ENCODE results near the gene ATP5PB.

ATP5PB gene, protein sequence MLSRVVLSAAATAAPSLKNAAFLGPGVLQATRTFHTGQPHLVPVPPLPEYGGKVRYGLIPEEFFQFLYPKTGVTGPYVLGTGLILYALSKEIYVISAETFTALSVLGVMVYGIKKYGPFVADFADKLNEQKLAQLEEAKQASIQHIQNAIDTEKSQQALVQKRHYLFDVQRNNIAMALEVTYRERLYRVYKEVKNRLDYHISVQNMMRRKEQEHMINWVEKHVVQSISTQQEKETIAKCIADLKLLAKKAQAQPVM

DNA sequence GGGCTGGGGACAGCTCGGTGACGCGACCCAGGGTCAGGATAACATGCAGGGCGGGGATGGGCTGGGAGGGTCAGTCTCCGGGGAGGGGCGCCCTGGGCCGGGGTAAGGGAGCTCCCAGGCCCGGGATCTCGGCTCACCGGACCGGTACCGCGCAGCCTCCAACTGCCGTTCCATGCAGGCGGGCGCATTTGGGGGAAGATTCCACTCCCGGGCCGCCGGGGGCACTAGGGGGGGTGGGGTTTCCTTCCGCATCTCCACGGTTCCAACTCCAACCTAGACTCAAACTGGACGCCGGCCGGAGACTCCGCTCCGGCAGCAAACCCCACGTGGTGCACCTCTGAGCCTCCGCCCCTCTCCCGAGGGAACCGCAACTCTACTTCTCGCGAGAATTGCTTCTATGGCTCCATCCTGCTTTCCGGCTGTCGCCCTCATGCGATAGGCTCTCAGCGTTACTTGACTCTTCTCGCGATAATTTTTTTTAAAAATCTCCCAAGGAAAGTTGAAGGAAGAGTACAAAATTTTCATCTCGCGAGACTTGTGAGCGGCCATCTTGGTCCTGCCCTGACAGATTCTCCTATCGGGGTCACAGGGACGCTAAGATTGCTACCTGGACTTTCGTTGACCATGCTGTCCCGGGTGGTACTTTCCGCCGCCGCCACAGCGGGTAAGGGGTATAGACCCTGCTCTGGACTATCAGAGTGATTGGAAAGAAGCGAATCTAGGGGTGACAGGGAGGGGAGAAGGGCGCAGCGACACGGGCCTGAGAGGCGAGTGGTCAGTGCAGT lies at the start of gene ATP5PB, which contains the start of gene WDR77:
Gene ATP5PB (plus strand): TSS at position 547 of the 785 bp plus-strand sequence. CDS start 78 bp downstream, at position 625.
Gene WDR77 (minus strand): TSS at position 339 of the 785 bp plus-strand sequence. CDS start 87 bp downstream, at position 252.
- peak; percentile 97 for DNase-seq

DNA sequence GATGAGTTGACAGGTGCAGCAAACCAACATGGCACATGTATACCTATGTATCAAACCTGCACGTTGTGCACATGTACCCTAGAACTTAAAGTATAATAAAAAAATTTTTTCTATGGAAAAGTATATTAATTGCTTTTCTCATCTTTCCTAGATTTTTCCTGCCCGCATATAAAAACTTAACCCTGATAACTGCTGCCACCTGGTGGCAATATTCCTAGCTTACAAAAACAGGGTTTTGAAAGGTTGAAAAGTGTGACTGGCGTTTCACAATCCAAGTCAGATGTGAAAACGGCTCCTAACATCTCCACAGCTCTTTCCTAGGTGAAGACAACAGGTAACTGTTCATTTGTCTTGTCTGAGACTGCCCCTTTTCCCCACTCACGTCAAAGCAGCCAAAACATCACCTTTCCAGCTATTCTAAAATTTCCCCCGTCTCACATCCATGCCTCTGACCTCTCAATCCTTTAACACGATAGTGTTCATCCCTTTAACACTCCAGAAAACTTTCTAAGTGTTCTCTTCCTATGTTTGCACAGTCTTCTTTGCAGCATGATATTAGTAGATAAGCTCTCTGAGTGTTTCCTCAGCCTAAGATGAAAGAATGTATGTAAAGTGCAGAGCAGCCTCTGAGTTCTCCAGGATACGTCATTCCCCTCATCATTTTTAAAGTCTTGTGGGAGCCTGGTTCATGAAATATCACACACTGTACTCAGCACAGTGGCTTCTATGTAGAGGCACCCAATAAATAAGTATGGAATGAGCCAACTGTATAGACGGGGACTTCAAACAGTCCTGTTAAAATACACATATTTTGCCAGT lies 49.3 kb upstream of the ATP5PB start:
- no peak for DNase-seq

DNA sequence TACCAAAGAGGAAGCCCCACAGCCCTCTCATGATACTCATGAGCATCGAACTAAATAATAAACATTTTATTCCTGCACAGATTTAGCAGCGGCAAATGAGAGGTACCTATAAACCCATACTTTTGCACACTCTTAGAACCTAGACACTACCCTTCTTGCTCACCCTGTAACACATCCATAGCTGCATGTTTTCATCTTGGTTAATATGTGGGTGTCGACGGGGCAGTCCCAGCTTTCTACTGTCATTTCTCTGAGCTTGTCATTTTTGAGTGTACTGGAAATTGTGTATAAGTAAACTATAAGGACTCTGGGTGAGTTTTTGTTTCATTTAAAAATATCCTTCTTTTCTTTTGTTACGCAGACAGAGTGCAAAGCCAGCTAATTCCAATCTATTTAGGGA lies 47.2 kb upstream of the ATP5PB start:
- DNase-seq = no peak

- DNase-seq = no peak
Measured at GRCh38 chr1:111404588-111404987, 44.7 kb upstream of the ATP5PB start.

- no peak for DNase-seq
Measured at GRCh38 chr1:111406321-111406768, 42.9 kb upstream of the ATP5PB start.

DNA sequence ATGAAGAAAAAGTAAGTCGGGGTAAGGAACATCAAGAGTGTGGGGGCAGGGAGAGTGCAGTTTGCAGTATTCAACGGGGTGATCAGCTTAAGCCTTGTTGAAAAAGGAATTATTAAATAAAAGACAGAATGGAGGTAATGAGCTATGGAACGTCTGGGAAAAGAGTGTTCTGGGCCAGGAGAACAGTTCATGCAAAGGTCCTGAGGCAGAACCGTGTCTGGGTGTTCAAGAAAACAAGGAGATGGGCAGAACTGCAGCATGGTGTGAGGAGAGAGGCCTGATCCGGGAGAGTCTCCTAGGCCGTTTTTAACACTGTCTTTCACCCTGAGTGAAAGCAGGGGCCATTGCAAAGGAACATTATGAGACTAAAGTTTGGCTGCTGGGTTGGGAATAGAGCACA lies 42.0 kb upstream of the ATP5PB start:
- no peak for DNase-seq

- no peak for DNase-seq
Measured at GRCh38 chr1:111412839-111413238, 36.4 kb upstream of the ATP5PB start.

- DNase-seq = no peak
Measured at GRCh38 chr1:111414756-111415155, 34.5 kb upstream of the ATP5PB start.

GRCh38 chr1:111415461-111415860 lies 33.8 kb upstream of the ATP5PB start:
- no peak for DNase-seq

- DNase-seq = no peak
Measured at GRCh38 chr1:111417755-111418154, 31.5 kb upstream of the ATP5PB start.

DNA sequence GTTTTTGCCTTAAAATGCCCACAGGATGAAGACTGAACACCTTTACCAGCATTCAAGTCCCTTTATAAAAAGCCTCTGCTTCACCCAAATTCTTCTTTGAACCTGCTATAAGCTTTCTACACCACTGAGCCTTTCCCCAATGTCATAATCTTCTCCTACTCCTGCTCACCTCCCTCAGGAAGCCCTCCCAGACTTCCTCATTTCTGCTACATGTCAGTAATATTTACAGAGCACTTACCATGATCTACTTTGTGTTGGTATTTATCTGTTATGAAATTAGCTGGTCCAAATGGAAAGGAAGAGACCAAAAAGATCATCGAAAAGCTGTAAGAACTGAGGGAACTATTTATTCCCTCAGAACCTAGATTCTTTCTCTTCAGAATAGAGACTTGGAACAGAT lies 30.2 kb upstream of the ATP5PB start:
- no peak for DNase-seq

GRCh38 chr1:111420377-111420776 lies 28.9 kb upstream of the ATP5PB start:
- no peak for DNase-seq

GRCh38 chr1:111422546-111423391 lies 26.5 kb upstream of the ATP5PB start:
- no peak for DNase-seq

DNA sequence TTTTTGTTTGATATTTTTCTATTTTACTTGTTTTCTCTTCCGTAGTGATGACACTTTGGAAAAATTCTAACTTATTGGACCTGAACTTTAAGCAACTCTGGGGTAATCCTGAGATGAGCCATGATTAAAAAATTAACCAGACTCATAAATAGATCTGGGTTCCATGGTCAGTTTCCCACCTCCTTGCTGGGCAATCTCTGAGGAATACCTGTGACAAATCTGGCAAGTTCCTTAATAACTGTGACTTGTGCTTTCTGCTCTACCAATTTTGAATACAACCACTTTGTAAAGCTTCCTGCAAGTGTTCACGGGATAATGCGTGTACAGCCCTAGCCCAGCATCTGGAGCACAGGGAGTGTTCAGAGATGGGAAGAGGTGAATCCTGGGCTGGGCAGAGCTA lies 25.0 kb upstream of the ATP5PB start:
- no peak for DNase-seq

- no peak for DNase-seq
Measured at GRCh38 chr1:111436726-111437125, 12.5 kb upstream of the ATP5PB start.

- DNase-seq = no peak
Measured at GRCh38 chr1:111439461-111440351, 9.6 kb upstream of the ATP5PB start.

GRCh38 chr1:111441573-111442192 lies 7.6 kb upstream of the ATP5PB start:
- DNase-seq = no peak

GRCh38 chr1:111442457-111442856 lies 6.8 kb upstream of the ATP5PB start:
- no peak for DNase-seq

GRCh38 chr1:111444031-111444430 lies 5.2 kb upstream of the ATP5PB start:
- no peak for DNase-seq

DNA sequence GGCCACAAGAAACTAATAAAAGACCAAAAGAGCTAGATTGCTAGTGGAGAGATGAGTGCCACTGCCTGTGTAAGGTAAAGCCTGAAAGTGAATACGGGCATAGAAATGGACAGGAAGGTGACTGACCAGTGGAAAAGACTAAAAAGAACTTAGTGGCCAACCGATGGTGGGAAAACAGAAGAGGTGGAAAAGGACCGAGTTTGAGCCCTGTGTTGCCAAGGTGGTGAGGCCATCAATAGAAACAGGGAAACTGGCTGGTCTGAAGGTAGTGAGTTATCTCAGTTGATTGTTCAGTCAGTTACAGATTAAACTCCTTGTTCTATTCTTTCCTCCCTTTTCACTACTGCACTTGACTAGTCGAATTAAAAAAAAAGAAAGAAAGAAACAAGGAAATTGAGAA lies 2.7 kb upstream of the ATP5PB start:
- DNase-seq = no peak
